ENCODE data around the gene RFWD3. TPM values are rescaled to one million over a fixed set of nuclear protein-coding genes. Genes with fewer than 3 reads are reported as not detected.

RFWD3 gene
- total RNA-seq, 1 experiment from 2014 or later = 118 TPM

GRCh38 chr16:74625500-74626350, 41.0 kb downstream of the RFWD3 start:
- Mint-ChIP-seq H3K27me3 (ENCODE audit: insufficient read depth, unreplicated experiment) (no peaks in the 10 kb centered on the region), H3K4me1 (ENCODE audit: low read depth, unreplicated experiment) (no peaks in the 10 kb centered on the region), H3K27ac (ENCODE audit: unreplicated experiment) (no peak overlapping the region), H3K36me3 (ENCODE audit: insufficient read depth, unreplicated experiment) (peaks cover 100% of the 10 kb centered on the region), H3K4me3 (ENCODE audit: unreplicated experiment) (no peak overlapping the region), H3K9me3 (ENCODE audit: unreplicated experiment) (no peaks in the 10 kb centered on the region)
- no peak for TF ChIP-seq CTCF (IDR thresholded peaks at IDR 0.05; ENCODE audit: insufficient read depth in 1 of 2, low read depth in 1 of 2, low read length in 1 of 2, severe bottlenecking in 1 of 2, unreplicated experiment in 1 of 2)
- H3K4me1 ChIP-seq = no peaks in the 10 kb centered on the region
- ChIA-PET CTCF (interaction anchor here (0.9 kb wide), 1 partner anchor 156 kb away, joined by 3 read pairs; no protein-coding TSS in a partner anchor), POLR2A (no interaction called here)
- BruUV-seq (replicated peaks) = no TSS peak
- DNase-seq = no peak
- H3K9me3 ChIP-seq = no peaks in the 10 kb centered on the region
- peaks cover 9% of the 10 kb centered on the region for H3K36me3 ChIP-seq (ENCODE audit: control insufficient read depth, insufficient read depth, low read length)
- no peaks in the 10 kb centered on the region for H3K27me3 ChIP-seq (replicated peaks; ENCODE audit: control insufficient read depth, insufficient read depth, low read length)
- H3K4me3 ChIP-seq (ENCODE audit: low read depth, low read length) = no peak overlapping the region
- intact Hi-C loops (cut with micrococcal nuclease; ENCODE audit: unreplicated experiment) = no loop called here

- Mint-ChIP-seq H3K9me3 (ENCODE audit: unreplicated experiment) (no peaks in the 10 kb centered on the region), H3K27me3 (ENCODE audit: insufficient read depth, unreplicated experiment) (no peaks in the 10 kb centered on the region), H3K27ac (ENCODE audit: unreplicated experiment) (no peak overlapping the region), H3K4me1 (ENCODE audit: low read depth, unreplicated experiment) (no peaks in the 10 kb centered on the region), H3K36me3 (ENCODE audit: insufficient read depth, unreplicated experiment) (peaks cover 98% of the 10 kb centered on the region), H3K4me3 (ENCODE audit: unreplicated experiment) (no peak overlapping the region)
- no peak overlapping the region for H3K4me3 ChIP-seq (ENCODE audit: low read depth, low read length)
- intact Hi-C loops (cut with micrococcal nuclease; ENCODE audit: unreplicated experiment) = loop anchor here (1.0 to 5.0 kb wide), 2 partner anchors 157 to 314 kb away; no protein-coding TSS in a partner anchor
- TF ChIP-seq CTCF (IDR thresholded peaks at IDR 0.05; ENCODE audit: insufficient read depth in 1 of 2, low read depth in 1 of 2, low read length in 1 of 2, severe bottlenecking in 1 of 2, unreplicated experiment in 1 of 2) = no peak
- CTCF ChIA-PET = no interaction called here
- H3K9me3 ChIP-seq = no peaks in the 10 kb centered on the region
- BruUV-seq (replicated peaks) = no TSS peak
- H3K27me3 ChIP-seq (replicated peaks; ENCODE audit: control insufficient read depth, insufficient read depth, low read length) = no peaks in the 10 kb centered on the region
- POLR2A ChIA-PET = no interaction called here
- no peaks in the 10 kb centered on the region for H3K4me1 ChIP-seq
- peak in 1 of 2 experiments; percentile 11 for DNase-seq
- peaks cover 9% of the 10 kb centered on the region for H3K36me3 ChIP-seq (ENCODE audit: control insufficient read depth, insufficient read depth, low read length)
Measured at GRCh38 chr16:74623839-74624235, 42.8 kb downstream of the RFWD3 start.

- Mint-ChIP-seq H3K9me3 (ENCODE audit: unreplicated experiment) (no peaks in the 10 kb centered on the region), H3K27me3 (ENCODE audit: insufficient read depth, unreplicated experiment) (no peaks in the 10 kb centered on the region), H3K4me3 (ENCODE audit: unreplicated experiment) (no peak overlapping the region), H3K4me1 (ENCODE audit: low read depth, unreplicated experiment) (peaks cover 1% of the 10 kb centered on the region), H3K27ac (ENCODE audit: unreplicated experiment) (peak overlapping the region; percentile 35), H3K36me3 (ENCODE audit: insufficient read depth, unreplicated experiment) (peaks cover 94% of the 10 kb centered on the region)
- peak; percentile 21 to 48 for DNase-seq
- Histone ChIP-seq H3K4me3 (ENCODE audit: low read depth, low read length) (no peak overlapping the region), H3K9me3 (no peaks in the 10 kb centered on the region), H3K36me3 (ENCODE audit: control insufficient read depth, insufficient read depth, low read length) (peaks cover 9% of the 10 kb centered on the region), H3K4me1 (no peaks in the 10 kb centered on the region), H3K27me3 (replicated peaks; ENCODE audit: control insufficient read depth, insufficient read depth, low read length) (no peaks in the 10 kb centered on the region)
- intact Hi-C loops (cut with micrococcal nuclease; ENCODE audit: unreplicated experiment) = loop anchor here (1.0 to 5.0 kb wide), 2 partner anchors 156 to 313 kb away; no protein-coding TSS in a partner anchor
- TF ChIP-seq CTCF (IDR thresholded peaks at IDR 0.05; ENCODE audit: insufficient read depth in 1 of 2, low read depth in 1 of 2, low read length in 1 of 2, severe bottlenecking in 1 of 2, unreplicated experiment in 1 of 2) = peak; percentile 71 to 73
- ChIA-PET POLR2A (no interaction called here), CTCF (no interaction called here)
- BruUV-seq (replicated peaks) = no TSS peak
Measured at GRCh38 chr16:74623214-74623838, 43.4 kb downstream of the RFWD3 start.
